CD14-positive monocyte (primary cell): ENCODE measurements around the gene NPTX2. TPM values are rescaled to one million over a fixed set of nuclear protein-coding genes. Genes with fewer than 3 reads are reported as not detected.

Source experiments
- DNase-seq, 3 donors: peaks; one replicate each; pipeline ENCODE4 v3.0.0-alpha.2; 2011 to 2022
- H2AFZ ChIP-seq: 2 replicates; pipeline ENCODE4 v1.6.0; 2012; ENCODE audit warnings: mild to moderate bottlenecking, low read depth, low read length, inconsistent platforms; ENCODE audit not compliant: insufficient read depth, poor library complexity, severe bottlenecking
- H3K27ac ChIP-seq, 2 donors: 1 replicate in 1 of 2; 2 replicates in 1 of 2; pipeline ENCODE4 v1.5.1; 2012 to 2013; ENCODE audit warnings: low read length in 2 of 2, control low read depth in 1 of 2, inconsistent platforms in 1 of 2, low read depth in 1 of 2, mild to moderate bottlenecking in 1 of 2
- H3K27me3 ChIP-seq, 2 donors: one replicate each; pipeline versions ENCODE4 v1.6.0 to v1.6.1; 2011 to 2013; ENCODE audit warnings: low read length in 2 of 2; ENCODE audit not compliant: control insufficient read depth in 2 of 2, insufficient read depth in 2 of 2
- H3K36me3 ChIP-seq, 2 donors: replicated peaks in 1 of 2; 1 replicate in 1 of 2; 2 replicates in 1 of 2; pipeline versions ENCODE4 v1.5.1 to v1.6.1; 2012 to 2013; ENCODE audit warnings: low read length in 2 of 2, control low read depth in 1 of 2, inconsistent platforms in 1 of 2, mild to moderate bottlenecking in 1 of 2; ENCODE audit not compliant: insufficient read depth in 2 of 2, control insufficient read depth in 1 of 2
- H3K4me1 ChIP-seq, 2 donors: 1 replicate in 1 of 2; 2 replicates in 1 of 2; pipeline versions ENCODE4 v1.5.1 to v1.6.1; 2012 to 2013; ENCODE audit warnings: low read length in 2 of 2, control low read depth in 1 of 2, inconsistent platforms in 1 of 2, mild to moderate bottlenecking in 1 of 2, moderate library complexity in 1 of 2; ENCODE audit not compliant: insufficient read depth in 2 of 2, control insufficient read depth in 1 of 2
- H3K4me2 ChIP-seq: replicated peaks from 2 replicates; pipeline ENCODE3; 2012; ENCODE audit warnings: low read length, moderate library complexity, mild to moderate bottlenecking; ENCODE audit not compliant: poor library complexity, severe bottlenecking; ENCODE audit errors: extremely low read depth
- H3K4me3 ChIP-seq, 3 experiments: fragments of 200-600 bp in 1 of 3; sonication (generic) in 1 of 3; replicated peaks in 1 of 3; 1 replicate in 2 of 3; 2 replicates in 1 of 3; pipeline ENCODE4 v1.5.1; 2011 to 2013; ENCODE audit warnings: low read length in 3 of 3, mild to moderate bottlenecking in 3 of 3, control low read depth in 2 of 3, low read depth in 2 of 3, inconsistent platforms in 1 of 3, moderate library complexity in 1 of 3
- H3K79me2 ChIP-seq: 2 replicates; pipeline ENCODE4 v1.6.0; 2012; ENCODE audit warnings: mild to moderate bottlenecking, control low read depth, inconsistent platforms, low read length, moderate library complexity; ENCODE audit not compliant: insufficient read depth
- H3K9ac ChIP-seq: 2 replicates; pipeline ENCODE4 v1.6.0; 2017; ENCODE audit warnings: low read length, mild to moderate bottlenecking; ENCODE audit not compliant: insufficient read depth, poor library complexity, severe bottlenecking
- H3K9me3 ChIP-seq, 2 donors: replicated peaks in 1 of 2; 1 replicate in 1 of 2; 2 replicates in 1 of 2; pipeline versions ENCODE4 v1.5.1 to v1.6.1; 2012 to 2013; ENCODE audit warnings: low read length in 2 of 2, control low read depth in 1 of 2; ENCODE audit not compliant: control insufficient read depth in 1 of 2, insufficient read depth in 1 of 2
- H4K20me1 ChIP-seq: 2 replicates; pipeline ENCODE4 v1.6.0; 2012; ENCODE audit warnings: mild to moderate bottlenecking, low read length, control low read depth, moderate library complexity; ENCODE audit not compliant: insufficient read depth
- H3K27ac Mint-ChIP-seq, 7 donors: one replicate each; pipeline ENCODE4 v1.8.0; 2020; ENCODE audit warnings: mild to moderate bottlenecking in 7 of 7, mixed read lengths in 7 of 7, moderate library complexity in 6 of 7, inconsistent platforms in 2 of 7
- H3K27me3 Mint-ChIP-seq, 3 donors: one replicate each; pipeline ENCODE4 v1.8.0; 2021 to 2022; ENCODE audit warnings: low read depth in 3 of 3, mild to moderate bottlenecking in 3 of 3, mixed read lengths in 3 of 3, moderate library complexity in 3 of 3, inconsistent platforms in 1 of 3
- H3K36me3 Mint-ChIP-seq, 2 donors: one replicate each; pipeline ENCODE4 v1.8.0; 2020; ENCODE audit warnings: mixed read lengths in 2 of 2, inconsistent platforms in 1 of 2, mild to moderate bottlenecking in 1 of 2
- H3K4me1 Mint-ChIP-seq: one replicate; pipeline ENCODE4 v1.8.0; 2020; ENCODE audit warnings: mild to moderate bottlenecking, mixed read lengths
- H3K4me3 Mint-ChIP-seq, 2 donors: one replicate each; pipeline ENCODE4 v1.8.0; 2020; ENCODE audit warnings: mild to moderate bottlenecking in 2 of 2, mixed read lengths in 2 of 2, moderate library complexity in 1 of 2
- H3K9me3 Mint-ChIP-seq, 7 donors: one replicate each; pipeline ENCODE4 v1.8.0; 2020 to 2022; ENCODE audit warnings: mixed read lengths in 7 of 7, mild to moderate bottlenecking in 6 of 7, moderate library complexity in 6 of 7, inconsistent platforms in 2 of 7
- CTCF ChIP-seq: fragments of 200-600 bp; IDR thresholded peaks from one replicate; pipeline ENCODE4 v1.8.0; 2022; ENCODE audit warnings: antibody characterized with exemption, mild to moderate bottlenecking
- WGBS: methylation state at CpG from one replicate; pipeline ENCODE4 v1.1.5; 2013; ENCODE audit warnings: missing lambda C conversion rate; ENCODE audit not compliant: insufficient coverage; 5-methylcytosine and 5-hydroxymethylcytosine counted together
- intact Hi-C, 2 donors: fragments of 100-400 bp; cut with micrococcal nuclease; formaldehyde crosslinking; loops; one replicate each; pipeline versions ENCODE4 v1.15.0 to v1.15.1; 2023
- polyA plus RNA-seq, 3 donors: library from polyadenylated mRNA; depleted of rRNA in 1 of 3; unstranded in 2 of 3; stranded (reverse) in 1 of 3; fragments of 300-500 nt in 2 of 3; fragments of >200 nt in 1 of 3; fragmentation: Illumina TruSeq in 2 of 3; gene quantifications; 1 replicate in 2 of 3; 2 replicates in 1 of 3; pipeline ENCODE4 v1.2.3, GENCODE V29; 2012 to 2021

The NPTX2 gene
- polyA plus RNA-seq, 3 donors: not detected

GRCh38 chr7:98568891-98569290 is 48.2 kb upstream of the NPTX2 start:
- DNase-seq: no peak
- no peak for TF ChIP-seq CTCF

GRCh38 chr7:98569691-98570337 is 47.3 kb upstream of the NPTX2 start:
- Mint-ChIP-seq H3K27me3 (peaks cover 0 to 7% (median 2%) of the 10 kb centered on the region in 3 donors), H3K4me1 (no peaks in the 10 kb centered on the region), H3K27ac (peak overlapping the region in 1 of 7 donors; percentile 2), H3K36me3 (no peaks in the 10 kb centered on the region), H3K9me3 (peaks cover under 1 to 22% (median 8%) of the 10 kb centered on the region in 7 donors), H3K4me3 (no peak overlapping the region)
- Histone ChIP-seq H3K9me3 (peaks cover 0 to 8% of the 10 kb centered on the region in 2 donors), H3K9ac (no peak overlapping the region), H4K20me1 (no peaks in the 10 kb centered on the region), H3K4me3 (no peak overlapping the region), H3K4me1 (no peaks in the 10 kb centered on the region), H3K27me3 (no peaks in the 10 kb centered on the region), H3K79me2 (no peaks in the 10 kb centered on the region), H2AFZ (no peak overlapping the region), H3K36me3 (no peaks in the 10 kb centered on the region), H3K4me2 (no peak overlapping the region), H3K27ac (no peak overlapping the region)
- DNase-seq: no peak
- intact Hi-C loops: no loop called here
- TF ChIP-seq CTCF: no peak
- 83% methylated on average over 21 of the region's 22 CpGs for WGBS

More at GRCh38 chr7:98568891-98569290, 48.2 kb upstream of the NPTX2 start:
- H4K20me1 ChIP-seq: no peaks in the 10 kb centered on the region
- H3K4me2 ChIP-seq: no peak overlapping the region
- H3K27ac ChIP-seq: no peak overlapping the region
- H3K27me3 ChIP-seq: no peaks in the 10 kb centered on the region
- peak overlapping the region in 2 of 7 donors; percentile 28 to 54 for H3K27ac Mint-ChIP-seq
- intact Hi-C loops: no loop called here
- no peaks in the 10 kb centered on the region for H3K4me1 Mint-ChIP-seq
- H3K4me3 Mint-ChIP-seq: no peak overlapping the region
- no peaks in the 10 kb centered on the region for H3K79me2 ChIP-seq
- H3K27me3 Mint-ChIP-seq: peaks cover 0 to 7% (median 4%) of the 10 kb centered on the region in 3 donors
- no peaks in the 10 kb centered on the region for H3K36me3 ChIP-seq
- WGBS: 87% methylated on average over 6 of the region's 8 CpGs
- H3K4me1 ChIP-seq: no peaks in the 10 kb centered on the region
- no peaks in the 10 kb centered on the region for H3K36me3 Mint-ChIP-seq
- H3K4me3 ChIP-seq: no peak overlapping the region
- peaks cover 2 to 24% (median 15%) of the 10 kb centered on the region in 7 donors for H3K9me3 Mint-ChIP-seq
- no peak overlapping the region for H2AFZ ChIP-seq
- peaks cover 5 to 16% of the 10 kb centered on the region in 2 donors for H3K9me3 ChIP-seq
- H3K9ac ChIP-seq: no peak overlapping the region
